Neural crest cell (in vitro differentiated cells): Measurements from ENCODE around the gene NRXN3. TPM values are rescaled to one million over a fixed set of nuclear protein-coding genes. Genes with fewer than 3 reads are reported as not detected.

ENCODE experiments used
- DNase-seq: peaks from one replicate; pipeline ENCODE4 v3.0.0; 2021; ENCODE audit warnings: low read depth, mixed read lengths, low spot score
- H3K27ac Mint-ChIP-seq: one replicate; pipeline ENCODE4 v1.8.0; 2021; ENCODE audit warnings: mild to moderate bottlenecking, mixed read lengths; ENCODE audit not compliant: unreplicated experiment
- H3K27me3 Mint-ChIP-seq: 2 replicates; pipeline ENCODE4 v1.8.0; 2021; ENCODE audit warnings: low read depth, mild to moderate bottlenecking, mixed read lengths
- H3K36me3 Mint-ChIP-seq: 2 replicates; pipeline ENCODE4 v1.8.0; 2021; ENCODE audit warnings: low read depth, mild to moderate bottlenecking, mixed read lengths
- H3K4me1 Mint-ChIP-seq: 2 replicates; pipeline ENCODE4 v1.8.0; 2021; ENCODE audit warnings: mixed read lengths
- H3K4me3 Mint-ChIP-seq: one replicate; pipeline ENCODE4 v1.8.0; 2021; ENCODE audit warnings: mild to moderate bottlenecking, mixed read lengths
- H3K9me3 Mint-ChIP-seq: 2 replicates; pipeline ENCODE4 v1.8.0; 2021; ENCODE audit warnings: mixed read lengths
- CTCF ChIP-seq: fragments of 200-600 bp; sonication (generic); conservative IDR thresholded peaks from 2 replicates; pipeline ENCODE4 v1.5.0; 2021; ENCODE audit warnings: antibody characterized with exemption, mild to moderate bottlenecking
- total RNA-seq: library from RNA; stranded (reverse); gene quantifications from 2 replicates; pipeline ENCODE4 v1.2.1, GENCODE V29; 2021

Gene NRXN3
- total RNA-seq, 1 donor from 2014 or later: 2.5 TPM

- Mint-ChIP-seq H3K4me3 (no peak overlapping the region), H3K9me3 (no peaks in the 10 kb centered on the region), H3K27ac (no peak overlapping the region), H3K36me3 (no peaks in the 10 kb centered on the region), H3K27me3 (no peaks in the 10 kb centered on the region), H3K4me1 (peaks cover 5% of the 10 kb centered on the region)
- no peak for TF ChIP-seq CTCF
- no peak for DNase-seq
These were observed 528.8 kb downstream of the NRXN3 start for GRCh38 chr14:78698991-78699390.

- Mint-ChIP-seq H3K36me3 (no peaks in the 10 kb centered on the region), H3K9me3 (no peaks in the 10 kb centered on the region), H3K27me3 (no peaks in the 10 kb centered on the region), H3K27ac (no peak overlapping the region), H3K4me3 (no peak overlapping the region), H3K4me1 (peaks cover 10% of the 10 kb centered on the region)
- no peak for TF ChIP-seq CTCF
- DNase-seq: no peak
These were observed 530.1 kb downstream of the NRXN3 start for GRCh38 chr14:78700236-78700635.

- H3K27ac Mint-ChIP-seq: no peak overlapping the region
- H3K27me3 Mint-ChIP-seq: no peaks in the 10 kb centered on the region
- H3K36me3 Mint-ChIP-seq: no peaks in the 10 kb centered on the region
- H3K4me3 Mint-ChIP-seq: no peak overlapping the region
- no peak for DNase-seq
- no peaks in the 10 kb centered on the region for H3K9me3 Mint-ChIP-seq
- TF ChIP-seq CTCF: no peak
- H3K4me1 Mint-ChIP-seq: peaks cover 17% of the 10 kb centered on the region
These were observed 531.1 kb downstream of the NRXN3 start for GRCh38 chr14:78701246-78701645.

GRCh38 chr14:78704965-78705364, 534.8 kb downstream of the NRXN3 start:
- DNase-seq: no peak
- Mint-ChIP-seq H3K27me3 (no peaks in the 10 kb centered on the region), H3K9me3 (peaks cover 6% of the 10 kb centered on the region), H3K27ac (no peak overlapping the region), H3K36me3 (no peaks in the 10 kb centered on the region), H3K4me3 (no peak overlapping the region), H3K4me1 (peaks cover 32% of the 10 kb centered on the region)
- no peak for TF ChIP-seq CTCF

GRCh38 chr14:78705989-78706388, 535.8 kb downstream of the NRXN3 start:
- peaks cover 6% of the 10 kb centered on the region for H3K9me3 Mint-ChIP-seq
- TF ChIP-seq CTCF: no peak
- no peak for DNase-seq
- no peaks in the 10 kb centered on the region for H3K36me3 Mint-ChIP-seq
- H3K4me1 Mint-ChIP-seq: peaks cover 43% of the 10 kb centered on the region
- no peak overlapping the region for H3K4me3 Mint-ChIP-seq
- H3K27me3 Mint-ChIP-seq: no peaks in the 10 kb centered on the region
- peak overlapping the region; percentile 70 for H3K27ac Mint-ChIP-seq
